Pons (tissue), 1 donor: ENCODE data around the gene TP73.

Source experiments
- DNase-seq: peaks from one replicate; pipeline ENCODE4 v3.0.0-alpha.2; 2016; ENCODE audit warnings: low spot score

Gene TP73

GRCh38 chr1:3783651-3784474 lies 131.5 kb downstream of the TP73 start:
- no peak for DNase-seq

DNA sequence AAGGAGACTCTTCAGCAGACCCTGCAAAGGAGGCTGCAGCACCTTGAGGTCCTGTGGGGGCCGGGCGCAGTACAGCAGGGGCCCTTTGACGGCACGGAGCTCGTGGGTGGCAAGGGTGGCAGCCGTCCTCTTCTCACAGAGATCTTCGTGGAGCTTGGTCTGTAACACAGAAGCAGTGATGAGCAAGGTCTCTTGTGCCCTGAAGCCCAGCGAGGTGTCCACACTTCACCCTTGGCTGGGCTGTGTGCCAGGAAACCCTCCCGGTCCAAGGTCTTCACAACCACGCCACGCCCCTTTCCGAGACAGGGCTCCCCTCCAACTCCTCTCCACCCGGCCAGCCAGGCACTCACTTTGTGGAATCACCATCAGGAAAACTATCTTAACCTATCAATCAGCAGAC lies 132.7 kb downstream of the TP73 start:
- DNase-seq = no peak

DNA sequence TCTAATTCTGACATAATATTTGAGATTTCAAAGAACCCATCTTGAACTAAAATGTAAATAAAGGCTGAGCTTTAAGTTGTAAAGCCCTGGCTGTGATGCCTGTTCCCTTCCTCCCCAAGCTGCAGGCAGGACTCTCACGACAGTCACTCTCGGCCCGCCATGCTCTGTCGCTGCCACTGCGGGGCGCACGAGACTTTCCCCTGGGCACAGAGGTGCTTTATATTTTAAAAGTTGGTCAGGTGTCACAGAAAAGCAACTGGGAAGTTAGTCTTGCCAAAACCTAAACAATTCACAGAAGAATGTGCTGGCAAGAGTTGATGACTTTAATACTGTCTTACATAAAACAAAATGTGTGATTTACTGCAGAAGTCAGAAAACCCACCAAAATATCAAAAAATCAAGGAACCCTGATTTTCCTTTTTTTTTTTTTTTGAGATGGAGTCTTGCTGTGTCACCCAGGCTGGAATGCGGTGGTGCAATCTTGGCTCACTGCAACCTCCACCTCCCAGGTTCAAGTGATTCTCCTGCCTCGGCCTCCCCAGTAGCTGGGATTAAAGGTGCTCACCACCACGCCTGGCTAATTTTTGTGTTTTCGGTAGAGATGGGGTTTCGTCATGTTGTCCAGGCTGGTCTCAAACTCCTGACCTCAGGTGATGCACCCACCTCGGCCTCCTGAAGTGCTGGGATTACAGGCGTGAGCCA lies 133.3 kb downstream of the TP73 start:
- no peak for DNase-seq
